Stimulated activated CD4-positive, alpha-beta T cell treated with anti-CD3 and anti-CD28 coated beads, Interleukin-1b, Interleukin-23, amount 100 ng/mL, for 48 hours (primary cell): ENCODE results near the gene CAMKV.

Experiments used
- DNase-seq: peaks from one replicate; pipeline ENCODE4 v3.0.0-alpha.2; 2020

Gene CAMKV

GRCh38 chr3:49896345-49896744, 26.6 kb upstream of the CAMKV start:
- no peak for DNase-seq

GRCh38 chr3:49895791-49896190, 26.1 kb upstream of the CAMKV start:
- no peak for DNase-seq

- no peak for DNase-seq
Observed at GRCh38 chr3:49889296-49889695, 19.6 kb upstream of the CAMKV start.

- DNase-seq = no peak
Observed at GRCh38 chr3:49886922-49887265, 17.2 kb upstream of the CAMKV start.

- no peak for DNase-seq
Observed at GRCh38 chr3:49883998-49884397, 14.3 kb upstream of the CAMKV start.

DNA sequence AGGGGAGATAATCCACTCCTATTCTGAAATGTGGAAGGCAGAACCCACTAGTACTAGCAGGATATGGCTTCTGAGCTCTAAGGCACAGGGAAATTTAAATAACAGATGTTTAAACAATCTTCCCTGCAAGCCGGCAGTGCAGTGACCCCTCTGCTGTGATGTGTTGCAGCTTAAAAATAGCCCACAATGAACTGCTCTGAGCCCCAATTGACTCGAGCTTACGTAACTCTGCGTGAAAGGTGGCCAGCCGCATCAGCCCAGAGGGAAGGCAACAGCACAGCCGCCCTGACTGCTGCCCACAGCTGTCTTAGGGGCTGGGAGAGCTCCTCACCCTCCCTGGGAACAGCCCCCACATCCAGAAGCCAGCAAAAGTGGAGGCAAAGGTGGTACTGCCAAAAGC, 12.5 kb upstream of the CAMKV start:
- DNase-seq = no peak

DNA sequence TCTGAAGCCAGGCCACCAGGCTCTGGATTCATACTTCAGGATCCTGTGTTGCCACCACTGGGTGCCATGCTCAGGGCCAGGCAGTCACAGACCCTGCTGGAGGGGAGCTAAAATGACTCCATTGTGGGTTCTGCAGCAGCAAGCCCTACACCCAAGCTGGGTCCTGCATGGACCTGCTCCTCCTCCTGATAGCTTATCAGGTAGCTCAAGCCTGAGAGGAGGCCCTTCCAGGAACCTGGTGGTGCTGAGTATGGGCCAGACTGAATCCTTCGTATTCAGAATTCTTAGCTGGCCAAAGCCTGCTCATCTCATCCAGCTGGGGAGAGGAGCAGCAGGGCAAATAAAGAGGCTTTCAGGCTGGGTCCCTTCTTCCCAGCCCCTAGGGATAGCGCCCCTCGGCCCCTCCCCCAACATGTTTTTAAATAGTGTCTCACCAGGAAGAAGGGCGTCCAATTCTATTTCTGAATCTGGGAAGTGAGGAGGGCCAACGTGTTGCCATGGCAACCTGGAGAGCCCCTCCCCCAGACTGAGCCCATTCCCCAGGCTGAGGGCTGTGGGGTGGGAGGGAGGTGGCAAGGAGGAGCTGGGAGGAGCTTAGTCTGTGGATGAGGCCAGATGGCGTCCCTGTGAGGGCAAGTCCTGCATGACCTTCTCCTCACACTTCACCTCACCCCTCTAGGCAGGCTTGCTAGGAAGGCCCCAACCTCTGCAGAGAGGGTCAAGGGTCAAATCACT, 11.0 kb upstream of the CAMKV start:
- DNase-seq = no peak

DNA sequence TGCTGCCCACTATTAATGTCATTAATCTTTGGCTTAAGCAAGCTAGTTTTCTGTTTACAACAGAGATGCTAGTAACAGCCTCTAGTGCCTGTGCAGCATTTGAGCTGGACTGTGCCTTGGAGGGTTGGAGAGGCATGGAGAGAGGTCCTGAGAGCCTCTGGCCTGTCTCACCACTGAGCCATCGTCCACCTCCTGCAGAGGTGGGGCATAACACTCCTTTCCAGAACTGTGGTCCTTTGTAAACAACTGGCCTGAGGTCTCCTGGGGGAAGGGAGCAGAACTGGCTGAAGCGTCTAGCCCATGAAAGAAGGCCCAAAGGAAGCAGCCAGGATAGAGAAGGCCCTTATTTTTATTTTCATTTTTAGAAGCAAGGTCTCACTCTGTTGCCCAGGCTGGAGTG, 10.0 kb upstream of the CAMKV start:
- DNase-seq = no peak

DNA sequence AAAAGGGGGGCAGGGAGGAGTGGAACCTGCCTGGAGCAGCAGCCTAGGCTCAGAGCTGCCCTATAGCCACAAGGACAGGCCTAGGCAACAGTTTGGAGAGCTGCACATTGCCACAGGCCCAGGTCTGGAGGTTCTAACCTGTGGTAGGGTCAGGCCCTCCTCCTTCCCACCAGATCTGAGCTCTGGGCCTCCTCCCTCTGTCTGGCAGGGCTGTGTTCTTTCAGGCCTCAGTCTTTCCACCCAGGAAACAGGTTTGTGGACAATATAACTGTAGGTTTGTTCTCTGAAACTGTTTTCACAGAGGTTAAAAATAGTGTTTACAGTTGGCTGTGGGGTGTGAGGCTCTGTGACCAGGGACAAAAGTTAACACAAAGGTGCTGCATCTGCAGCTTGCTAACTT, 9.0 kb upstream of the CAMKV start:
- no peak for DNase-seq

- DNase-seq = no peak
Observed at GRCh38 chr3:49877716-49878115, 8.0 kb upstream of the CAMKV start.

DNA sequence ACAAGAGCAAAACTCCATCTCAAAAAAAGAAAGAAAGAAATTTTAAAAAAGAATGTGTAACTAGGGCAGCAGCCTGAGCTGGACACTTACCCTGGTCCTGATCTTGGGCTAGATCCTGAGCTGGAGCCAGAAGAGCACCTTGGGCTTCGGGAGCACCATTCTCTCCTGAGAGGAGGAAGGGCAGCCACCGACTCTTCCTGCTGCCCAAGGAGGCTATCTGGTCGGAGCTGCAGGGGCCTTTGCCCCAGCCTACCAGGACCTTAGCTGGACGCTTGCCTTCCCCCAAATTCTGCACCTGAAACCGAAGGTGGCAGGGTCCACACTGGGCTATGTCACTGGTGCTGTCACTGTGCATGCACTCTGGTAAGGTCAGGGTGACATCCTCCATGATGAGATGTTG, 6.9 kb upstream of the CAMKV start:
- no peak for DNase-seq

DNA sequence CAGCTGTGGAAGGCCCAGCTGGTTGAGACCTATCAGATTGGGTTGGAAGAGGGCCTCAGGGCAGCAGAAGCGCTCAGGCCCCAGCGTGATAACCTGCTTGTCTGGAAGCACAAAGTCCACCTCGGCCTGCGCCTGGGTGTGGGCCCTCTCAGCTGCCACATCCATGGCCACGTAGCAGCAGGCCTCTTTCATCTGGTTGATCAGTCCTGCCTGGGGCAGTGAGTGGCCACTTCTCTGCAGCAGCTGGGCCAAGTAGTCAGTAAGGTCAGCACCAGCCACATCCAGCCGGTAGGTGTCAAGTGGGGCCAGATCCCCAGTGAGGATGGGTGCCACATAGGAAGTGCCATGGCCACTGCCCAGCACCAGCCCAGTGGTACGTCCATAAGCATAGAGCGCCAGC, 3.9 kb upstream of the CAMKV start:
- no peak for DNase-seq

DNA sequence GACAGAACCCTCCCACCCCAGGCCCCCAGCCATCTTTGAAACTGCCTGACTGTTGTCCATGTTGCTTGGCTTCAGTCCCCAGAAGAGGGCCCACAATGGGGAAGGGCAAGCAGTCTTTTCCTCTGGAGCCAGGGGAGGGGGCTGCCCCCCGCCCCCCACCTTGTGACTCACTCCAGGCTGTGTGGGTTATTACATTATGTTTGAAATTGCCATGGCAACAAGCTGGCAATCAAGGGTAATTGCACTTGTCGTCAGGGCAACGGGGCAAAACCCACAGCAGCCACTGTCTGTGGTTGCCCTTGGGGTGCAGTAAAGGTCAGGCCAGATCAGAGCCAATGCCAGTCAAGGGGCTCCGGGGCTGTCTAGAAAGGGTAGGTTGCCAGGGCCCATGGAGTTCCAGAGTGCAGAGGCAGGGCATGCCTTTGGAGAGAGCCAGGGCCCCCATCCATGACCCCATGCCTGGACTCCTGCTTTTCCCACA, 3.1 kb upstream of the CAMKV start:
- peak; percentile 37 for DNase-seq

- no peak for DNase-seq
Observed at GRCh38 chr3:49871531-49872153, 1.9 kb upstream of the CAMKV start.

DNA sequence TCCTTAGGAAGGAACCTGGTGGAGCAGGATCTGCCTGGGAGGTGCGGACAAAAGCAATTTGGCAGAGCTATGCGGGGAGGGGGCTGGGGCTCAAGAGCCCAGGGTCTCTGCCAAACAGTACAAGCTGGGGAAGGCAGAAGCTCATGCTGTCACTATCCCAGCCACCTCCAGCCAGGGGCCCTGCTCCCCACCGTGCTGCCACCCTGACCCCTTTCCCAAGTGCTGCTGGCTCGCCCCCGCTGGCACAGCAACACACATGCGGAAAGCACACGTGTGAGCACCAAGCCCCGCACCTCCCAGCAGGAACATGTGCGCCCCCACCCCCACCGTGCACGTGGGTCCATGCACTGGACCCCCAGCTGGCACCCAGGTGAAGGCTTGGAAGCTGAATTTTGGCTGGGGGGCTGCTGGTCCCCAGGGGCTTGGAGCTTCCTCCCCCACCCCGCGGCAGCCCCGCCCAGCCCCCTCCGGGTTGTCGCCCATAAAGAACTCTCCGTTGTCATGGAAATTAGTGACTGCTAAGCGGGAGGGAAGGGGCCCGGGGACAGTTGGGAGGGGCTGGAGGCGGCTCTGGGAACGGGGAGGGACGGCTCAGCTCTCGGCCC, 742 bp downstream of the CAMKV start:
- DNase-seq = no peak

GRCh38 chr3:49867871-49868321, 1.8 kb downstream of the CAMKV start:
- DNase-seq = no peak

- no peak for DNase-seq
Observed at GRCh38 chr3:49867400-49867799, 2.3 kb downstream of the CAMKV start.

- DNase-seq = no peak
Observed at GRCh38 chr3:49865198-49865784, 4.4 kb downstream of the CAMKV start.

DNA sequence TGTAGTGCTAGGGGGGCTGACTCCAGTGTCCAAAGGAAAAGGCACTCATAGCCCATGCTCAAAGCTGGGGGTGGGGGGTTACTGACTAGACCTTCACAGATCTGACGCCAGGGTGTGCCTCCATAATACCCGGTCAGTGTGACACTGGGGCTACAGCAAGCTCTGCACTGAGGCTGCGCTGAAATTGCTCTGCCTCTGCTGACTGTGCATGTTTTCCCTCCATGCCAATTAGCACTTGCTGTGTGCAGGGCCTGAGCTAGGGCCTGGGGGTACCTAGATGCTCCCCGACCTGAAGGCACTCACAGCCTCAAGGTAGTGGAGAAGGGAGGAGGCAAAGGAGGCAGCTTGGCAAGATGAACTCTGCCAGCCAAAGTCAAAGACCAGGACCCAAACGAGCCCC, 5.2 kb downstream of the CAMKV start:
- no peak for DNase-seq

GRCh38 chr3:49859576-49860305, 10.0 kb downstream of the CAMKV start:
- no peak for DNase-seq

- DNase-seq = peak; percentile 94
Observed at GRCh38 chr3:49856181-49857005, 13.3 kb downstream of the CAMKV start, which contains the start of gene TRAIP. TSS of gene TRAIP (minus strand) at chr3:49856564. CDS start at chr3:49856453, 111 bp downstream.

DNA sequence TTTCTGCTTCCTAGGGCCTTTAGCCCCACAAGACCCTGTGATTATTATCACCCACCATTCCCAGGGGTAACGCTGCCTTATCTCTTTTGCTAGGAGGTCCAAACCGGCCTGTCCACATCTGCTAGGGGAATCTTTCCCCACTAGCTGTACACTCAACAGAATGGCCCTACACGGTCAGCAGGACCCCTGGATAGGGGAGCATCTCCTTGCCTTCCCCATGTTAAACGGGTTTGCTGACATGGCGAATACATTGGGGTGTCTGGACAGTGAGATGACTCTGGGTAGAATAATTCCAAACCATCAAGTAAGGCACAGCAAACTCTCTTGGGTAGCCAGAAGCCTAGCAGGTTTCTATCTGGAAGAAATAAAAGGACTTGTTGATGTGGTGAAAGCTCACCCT, 14.0 kb downstream of the CAMKV start:
- DNase-seq = no peak
